Upper lobe of left lung (tissue), 6 donors: Measurements from ENCODE around the gene RRP1. TPM values are rescaled to one million over a fixed set of nuclear protein-coding genes. Genes with fewer than 3 reads are reported as not detected.
A peak's percentile ranks its signal among the peaks of the same experiment; 100 is the strongest.

Experiments used
- ATAC-seq, 2 donors: fragments of 200-7000 bp; cut with Tn5 transposase; one replicate each; pipeline ENCODE4 v1.9.1; 2022; ENCODE audit warnings: mild to moderate bottlenecking in 2 of 2, moderate library complexity in 2 of 2; ENCODE audit not compliant: low FRiP score in 2 of 2
- DNase-seq, 2 donors: peaks; one replicate each; pipeline ENCODE4 v3.0.0-alpha.2; 2019 to 2020
- H3K27ac ChIP-seq, 4 donors: fragments of 200-600 bp; sonication (generic); one replicate each; pipeline ENCODE4 v1.5.1; 2016 to 2019
- H3K27me3 ChIP-seq, 4 donors: fragments of 200-600 bp; sonication (generic); one replicate each; pipeline ENCODE4 v1.5.1; 2017 to 2019
- H3K36me3 ChIP-seq, 4 donors: fragments of 200-600 bp; sonication (generic); one replicate each; pipeline ENCODE4 v1.5.1; 2016 to 2019
- H3K4me1 ChIP-seq, 4 donors: fragments of 200-600 bp; sonication (generic); one replicate each; pipeline ENCODE4 v1.5.1; 2018 to 2019
- H3K4me3 ChIP-seq, 4 donors: fragments of 200-600 bp; sonication (generic); one replicate each; pipeline ENCODE4 v1.5.1; 2017 to 2019; ENCODE audit warnings: mild to moderate bottlenecking in 2 of 4, moderate library complexity in 1 of 4
- H3K9me3 ChIP-seq, 4 donors: fragments of 200-600 bp; sonication (generic); one replicate each; pipeline ENCODE4 v1.5.1; 2018 to 2019
- CTCF ChIP-seq, 6 experiments: fragments of 450-650 bp in 4 of 6; fragments of 200-600 bp in 2 of 6; sonication (generic) in 2 of 6; IDR thresholded peaks; one replicate each; pipeline ENCODE4 v1.5.1; 2016 to 2019; ENCODE audit warnings: antibody characterized with exemption in 6 of 6
- EP300 ChIP-seq, 4 donors: sonication (generic); formaldehyde crosslinking; IDR thresholded peaks; one replicate each; pipeline ENCODE4 v1.5.1; 2017; ENCODE audit warnings: antibody characterized with exemption in 4 of 4, control low read depth in 2 of 4
- POLR2A ChIP-seq, 4 donors: fragments of 450-650 bp; IDR thresholded peaks; one replicate each; pipeline ENCODE4 v1.5.1; 2016 to 2017; ENCODE audit warnings: antibody characterized with exemption in 4 of 4, mild to moderate bottlenecking in 2 of 4
- POLR2AphosphoS5 ChIP-seq, 2 donors: sonication (generic); formaldehyde crosslinking; IDR thresholded peaks; one replicate each; pipeline ENCODE4 v1.5.1; 2017; ENCODE audit warnings: antibody characterized with exemption in 2 of 2
- WGBS, 2 donors: methylation state at CpG; one replicate each; pipeline ENCODE4 v1.1.5; 2017 to 2018; 5-methylcytosine and 5-hydroxymethylcytosine counted together
- total RNA-seq, 6 donors: library from RNA; depleted of rRNA in 4 of 6; stranded (reverse); fragments of >200 nt in 4 of 6; gene quantifications; one replicate each; pipeline versions ENCODE4 v1.1.0 to v1.2.1, GENCODE V29; 2016 to 2021
- donor health status: DM: no; HTN: no; CAD: no; lungs with moderate emphysema.
- donor health status: DM: no; HTN: yes; CAD: no; lungs with severe emphysema.

Gene RRP1
- total RNA-seq, 6 donors from 2014 or later: 12.0 to 25.1 (median 20.9) TPM

GRCh38 chr21:43812957-43813655 is 23.7 kb downstream of the RRP1 start:
- DNase-seq (peak in 1 of 2 donors; percentile 76), ATAC-seq (no peak)
- no peaks in the 10 kb centered on the region for H3K36me3 ChIP-seq
- H3K4me3 ChIP-seq: no peak overlapping the region
- no peaks in the 10 kb centered on the region for H3K27me3 ChIP-seq
- peak overlapping the region in 2 of 4 donors; percentile 49 to 53 for H3K27ac ChIP-seq
- H3K9me3 ChIP-seq: no peaks in the 10 kb centered on the region
- peaks cover 24 to 37% (median 28%) of the 10 kb centered on the region in 4 donors for H3K4me1 ChIP-seq
- TF ChIP-seq POLR2A (IDR thresholded peaks at IDR 0.05): no peak
- TF ChIP-seq EP300 (IDR thresholded peaks at IDR 0.05): no peak
- no peak for TF ChIP-seq POLR2AphosphoS5 (IDR thresholded peaks at IDR 0.05)
- no peak for TF ChIP-seq CTCF (IDR thresholded peaks at IDR 0.05)
- WGBS, 2 donors: 89 to 95% methylated on average over 4 to 15 of the region's 19 CpGs

GRCh38 chr21:43813656-43813980 is 24.2 kb downstream of the RRP1 start:
- DNase-seq (no peak), ATAC-seq (no peak)
- Histone ChIP-seq H3K27ac (no peak overlapping the region), H3K4me1 (peaks cover 24 to 37% (median 28%) of the 10 kb centered on the region in 4 donors), H3K36me3 (no peaks in the 10 kb centered on the region), H3K27me3 (no peaks in the 10 kb centered on the region), H3K4me3 (no peak overlapping the region), H3K9me3 (no peaks in the 10 kb centered on the region)
- WGBS, 2 donors: 93 to 98% methylated on average over 2 to 5 of the region's 5 CpGs
- TF ChIP-seq POLR2AphosphoS5 (IDR thresholded peaks at IDR 0.05) (no peak), CTCF (IDR thresholded peaks at IDR 0.05) (no peak), EP300 (IDR thresholded peaks at IDR 0.05) (no peak), POLR2A (IDR thresholded peaks at IDR 0.05) (no peak)

GRCh38 chr21:43814215-43815106 is 25.1 kb downstream of the RRP1 start:
- no peaks in the 10 kb centered on the region for H3K36me3 ChIP-seq
- peaks cover 24 to 37% (median 28%) of the 10 kb centered on the region in 4 donors for H3K4me1 ChIP-seq
- H3K27me3 ChIP-seq: no peaks in the 10 kb centered on the region
- TF ChIP-seq POLR2A (IDR thresholded peaks at IDR 0.05) (no peak), EP300 (IDR thresholded peaks at IDR 0.05) (no peak), POLR2AphosphoS5 (IDR thresholded peaks at IDR 0.05) (no peak), CTCF (IDR thresholded peaks at IDR 0.05) (no peak)
- WGBS, 2 donors: 82 to 87% methylated on average over 20 to 28 of the region's 28 CpGs
- no peak overlapping the region for H3K4me3 ChIP-seq
- no peaks in the 10 kb centered on the region for H3K9me3 ChIP-seq
- H3K27ac ChIP-seq: no peak overlapping the region
- ATAC-seq (no peak), DNase-seq (peak in 1 of 2 donors; percentile 60)

- no peak for ATAC-seq
- no peak for TF ChIP-seq CTCF (IDR thresholded peaks at IDR 0.05)
- TF ChIP-seq EP300 (IDR thresholded peaks at IDR 0.05): no peak
- TF ChIP-seq POLR2AphosphoS5 (IDR thresholded peaks at IDR 0.05): no peak
- no peak for TF ChIP-seq POLR2A (IDR thresholded peaks at IDR 0.05)
- H3K4me1 ChIP-seq: peaks cover 24 to 43% (median 28%) of the 10 kb centered on the region in 4 donors
- 49 to 64% methylated on average over 10 to 16 of the region's 27 CpGs for WGBS, 2 donors
- H3K27ac ChIP-seq: no peak overlapping the region
- no peak overlapping the region for H3K4me3 ChIP-seq
- no peaks in the 10 kb centered on the region for H3K9me3 ChIP-seq
- H3K27me3 ChIP-seq: no peaks in the 10 kb centered on the region
- peak in 1 of 2 donors; percentile 57 for DNase-seq
- H3K36me3 ChIP-seq: no peaks in the 10 kb centered on the region
These were observed 25.8 kb downstream of the RRP1 start for GRCh38 chr21:43815107-43815613.
